Transverse colon (tissue), 4 donors: Measurements from ENCODE around the gene BOC. TPM values are rescaled to one million over a fixed set of nuclear protein-coding genes. Genes with fewer than 3 reads are reported as not detected.

Experiments used
- DNase-seq: peaks from one replicate; pipeline ENCODE4 v3.0.0-alpha.2; 2019
- H3K27ac ChIP-seq, 4 donors: fragments of 200-600 bp; sonication (generic); 2 replicates each; pipeline ENCODE4 v1.5.1; 2016 to 2018; ENCODE audit warnings: inconsistent platforms in 4 of 4
- H3K27me3 ChIP-seq: fragments of 200-600 bp; sonication (generic); 2 replicates; pipeline ENCODE4 v1.5.1; 2017; ENCODE audit warnings: inconsistent platforms
- H3K36me3 ChIP-seq, 4 donors: fragments of 200-600 bp; sonication (generic); 2 replicates each; pipeline ENCODE4 v1.5.1; 2017 to 2019; ENCODE audit warnings: inconsistent platforms in 4 of 4
- H3K4me1 ChIP-seq, 4 donors: fragments of 200-600 bp; sonication (generic); 2 replicates each; pipeline ENCODE4 v1.5.1; 2017 to 2020; ENCODE audit warnings: inconsistent platforms in 4 of 4
- H3K4me3 ChIP-seq, 4 donors: fragments of 200-600 bp; sonication (generic); 1 replicate in 1 of 4; 2 replicates in 3 of 4; pipeline versions ENCODE4 v1.5.1 to v1.6.1; 2017 to 2019; ENCODE audit warnings: inconsistent platforms in 4 of 4
- H3K9me3 ChIP-seq, 2 donors: fragments of 200-600 bp; sonication (generic); 2 replicates each; pipeline ENCODE4 v1.5.1; 2017 to 2019; ENCODE audit warnings: inconsistent platforms in 2 of 2
- EP300 ChIP-seq: sonication (generic); formaldehyde crosslinking; IDR thresholded peaks from one replicate; pipeline ENCODE4 v1.6.1; 2017; ENCODE audit warnings: antibody characterized with exemption, low read depth
- POLR2A ChIP-seq: fragments of 450-650 bp; IDR thresholded peaks from one replicate; pipeline ENCODE4 v1.6.1; 2016; ENCODE audit warnings: antibody characterized with exemption, mild to moderate bottlenecking, moderate library complexity
- POLR2AphosphoS5 ChIP-seq, 3 donors: sonication (generic); formaldehyde crosslinking; IDR thresholded peaks; one replicate each; pipeline ENCODE4 v1.6.1; 2016; ENCODE audit warnings: antibody characterized with exemption in 3 of 3
- WGBS, 2 donors: methylation state at CpG; one replicate each; pipeline ENCODE4 v1.1.5; 2018; ENCODE audit warnings: low coverage in 1 of 2; 5-methylcytosine and 5-hydroxymethylcytosine counted together
- in situ Hi-C, 4 donors: fragments of 200-750 bp; cut with MboI; loops; one replicate each; pipeline versions ENCODE4 v1.15.0 to v1.15.1; 2017; ENCODE audit warnings: low sequenced_read_pairs in 3 of 4, low pct_ligation_motif_present in 1 of 4, low pct_unique_long_range_greater_than_20kb in 1 of 4
- intact Hi-C: fragments of 100-400 bp; cut with DNase I; formaldehyde crosslinking; loops from one replicate; pipeline ENCODE4 v1.15.1; 2023; ENCODE audit warnings: low total_unique reads
- total RNA-seq, 4 donors: library from RNA; depleted of rRNA; stranded (reverse); fragments of >200 nt; gene quantifications; one replicate each; pipeline ENCODE4 v1.1.0, GENCODE V29; 2016
- TF ChIP-seq, protein P1 (sequence below), 5 experiments: fragments of 200-600 bp in 3 of 5; fragments of 450-650 bp in 2 of 5; sonication (generic) in 3 of 5; IDR thresholded peaks; 1 replicate in 2 of 5; 2 replicates in 3 of 5; pipeline ENCODE4 v1.5.1; 2016 to 2017; ENCODE audit warnings: antibody characterized with exemption in 5 of 5, inconsistent platforms in 3 of 5, mild to moderate bottlenecking in 2 of 5, moderate library complexity in 1 of 5

The BOC gene
- total RNA-seq, 4 donors from 2014 or later, result 15.2 to 77.4 (median 45.4) TPM

DNA sequence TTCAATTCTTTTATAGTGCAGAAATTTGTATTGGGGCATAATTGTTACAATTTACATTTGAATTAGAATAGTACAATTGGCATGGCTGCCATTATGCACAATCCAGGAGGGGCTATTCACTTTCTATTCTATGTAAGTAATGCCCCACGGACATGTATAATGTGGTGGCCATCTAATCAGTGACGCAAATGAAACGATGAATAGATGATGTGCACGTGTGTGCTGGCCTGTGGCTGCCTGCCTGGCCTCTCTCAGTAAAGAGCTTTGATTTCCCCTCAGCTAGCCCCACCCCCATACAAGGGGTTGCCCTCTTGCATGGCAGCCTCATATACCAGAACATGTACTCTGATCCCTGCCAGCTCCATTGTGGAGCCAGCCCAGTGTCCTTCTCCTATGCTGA, 86.5 kb downstream of the BOC start:
- no peaks in the 10 kb centered on the region for H3K36me3 ChIP-seq
- no peaks in the 10 kb centered on the region for H3K9me3 ChIP-seq
- no peak for TF ChIP-seq POLR2AphosphoS5 (IDR thresholded peaks at IDR 0.05)
- no peak for TF ChIP-seq POLR2A
- TF ChIP-seq EP300, result no peak
- TF ChIP-seq, protein P1, sequence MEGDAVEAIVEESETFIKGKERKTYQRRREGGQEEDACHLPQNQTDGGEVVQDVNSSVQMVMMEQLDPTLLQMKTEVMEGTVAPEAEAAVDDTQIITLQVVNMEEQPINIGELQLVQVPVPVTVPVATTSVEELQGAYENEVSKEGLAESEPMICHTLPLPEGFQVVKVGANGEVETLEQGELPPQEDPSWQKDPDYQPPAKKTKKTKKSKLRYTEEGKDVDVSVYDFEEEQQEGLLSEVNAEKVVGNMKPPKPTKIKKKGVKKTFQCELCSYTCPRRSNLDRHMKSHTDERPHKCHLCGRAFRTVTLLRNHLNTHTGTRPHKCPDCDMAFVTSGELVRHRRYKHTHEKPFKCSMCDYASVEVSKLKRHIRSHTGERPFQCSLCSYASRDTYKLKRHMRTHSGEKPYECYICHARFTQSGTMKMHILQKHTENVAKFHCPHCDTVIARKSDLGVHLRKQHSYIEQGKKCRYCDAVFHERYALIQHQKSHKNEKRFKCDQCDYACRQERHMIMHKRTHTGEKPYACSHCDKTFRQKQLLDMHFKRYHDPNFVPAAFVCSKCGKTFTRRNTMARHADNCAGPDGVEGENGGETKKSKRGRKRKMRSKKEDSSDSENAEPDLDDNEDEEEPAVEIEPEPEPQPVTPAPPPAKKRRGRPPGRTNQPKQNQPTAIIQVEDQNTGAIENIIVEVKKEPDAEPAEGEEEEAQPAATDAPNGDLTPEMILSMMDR (IDR thresholded peaks at IDR 0.05), result no peak
- no peak overlapping the region for H3K4me3 ChIP-seq
- H3K27me3 ChIP-seq, result no peaks in the 10 kb centered on the region
- intact Hi-C loops, result no loop called here
- WGBS, 2 donors, result 94% methylated on average over 4 of the region's 4 CpGs; no CpG with 5 or more reads in 1 of the 2 donors
- in situ Hi-C loops, result loop anchor here in 2 of 4 donors (10.0 to 25.0 kb wide), 3 partner anchors 163 to 661 kb away; partner anchors contain the start of gene CCDC80 (in 1 of the 2)
- no peak for DNase-seq
- no peaks in the 10 kb centered on the region for H3K4me1 ChIP-seq
- H3K27ac ChIP-seq, result no peak overlapping the region

DNA sequence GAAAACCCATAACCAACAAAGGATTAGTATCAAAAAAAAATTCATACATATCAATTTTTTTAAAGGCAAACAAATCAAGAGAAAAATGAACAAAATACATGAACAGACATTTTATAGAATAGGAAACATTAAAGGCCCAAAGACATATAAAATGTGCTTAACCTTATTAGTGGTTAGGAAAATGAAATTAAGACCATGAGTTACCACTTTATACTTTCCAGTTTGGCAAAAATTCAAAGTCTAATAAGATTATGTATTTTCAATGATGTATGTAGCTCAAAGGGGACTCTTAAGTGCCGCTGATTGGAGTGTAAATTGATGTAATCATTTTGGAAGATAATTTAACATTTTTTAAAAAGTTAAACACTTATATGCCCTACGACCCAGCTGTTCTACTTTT, 89.2 kb downstream of the BOC start:
- in situ Hi-C loops (no loop called here), intact Hi-C loops (loop anchor here (10.0 kb wide), 1 partner anchor 444 kb away; the partner anchor contains the start of genes ATP6V1A and NAA50)
- H3K4me3 ChIP-seq, result no peak overlapping the region
- H3K27me3 ChIP-seq, result no peaks in the 10 kb centered on the region
- H3K9me3 ChIP-seq, result no peaks in the 10 kb centered on the region
- no peaks in the 10 kb centered on the region for H3K4me1 ChIP-seq
- H3K27ac ChIP-seq, result no peak overlapping the region
- DNase-seq, result no peak
- 62 to 67% methylated on average over 2 of the region's 2 CpGs for WGBS, 2 donors
- H3K36me3 ChIP-seq, result peaks cover 0 to 4% (median 0%) of the 10 kb centered on the region in 4 donors
- no peak for TF ChIP-seq POLR2A
- TF ChIP-seq EP300, result no peak
- TF ChIP-seq POLR2AphosphoS5 (IDR thresholded peaks at IDR 0.05), result no peak

DNA sequence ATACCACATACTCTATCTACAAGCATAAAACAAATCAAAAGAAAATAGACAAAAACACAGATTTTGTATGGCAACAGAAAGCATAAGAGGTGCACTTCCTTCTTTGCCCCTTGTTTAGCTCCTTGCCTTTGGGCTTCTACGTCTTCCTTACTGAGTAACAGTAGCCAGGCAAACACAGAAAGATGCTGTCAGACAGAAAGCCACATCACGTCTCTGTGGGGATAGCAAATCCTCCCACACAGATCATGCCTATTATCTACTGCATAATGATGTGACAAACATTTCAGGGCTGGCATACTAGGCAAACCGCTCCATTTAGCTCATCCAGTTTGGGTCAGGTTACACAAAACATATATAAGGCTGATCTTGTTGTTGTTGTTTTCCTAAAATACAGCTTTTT, 92.7 kb downstream of the BOC start:
- no peaks in the 10 kb centered on the region for H3K9me3 ChIP-seq
- no peak for DNase-seq
- 48 to 83% methylated on average over 2 to 3 of the region's 3 CpGs for WGBS, 2 donors
- intact Hi-C loops, result loop anchor here (10.0 kb wide), 1 partner anchor 441 kb away; the partner anchor contains the start of genes ATP6V1A and NAA50
- H3K4me3 ChIP-seq, result no peak overlapping the region
- no peak overlapping the region for H3K27ac ChIP-seq
- no peaks in the 10 kb centered on the region for H3K4me1 ChIP-seq
- in situ Hi-C loops, result no loop called here
- H3K27me3 ChIP-seq, result no peaks in the 10 kb centered on the region
- TF ChIP-seq POLR2AphosphoS5 (IDR thresholded peaks at IDR 0.05) (no peak), POLR2A (no peak), EP300 (no peak)
- TF ChIP-seq, protein P1 (IDR thresholded peaks at IDR 0.05), result no peak
- H3K36me3 ChIP-seq, result peaks cover 0 to 4% (median 0%) of the 10 kb centered on the region in 4 donors

DNA sequence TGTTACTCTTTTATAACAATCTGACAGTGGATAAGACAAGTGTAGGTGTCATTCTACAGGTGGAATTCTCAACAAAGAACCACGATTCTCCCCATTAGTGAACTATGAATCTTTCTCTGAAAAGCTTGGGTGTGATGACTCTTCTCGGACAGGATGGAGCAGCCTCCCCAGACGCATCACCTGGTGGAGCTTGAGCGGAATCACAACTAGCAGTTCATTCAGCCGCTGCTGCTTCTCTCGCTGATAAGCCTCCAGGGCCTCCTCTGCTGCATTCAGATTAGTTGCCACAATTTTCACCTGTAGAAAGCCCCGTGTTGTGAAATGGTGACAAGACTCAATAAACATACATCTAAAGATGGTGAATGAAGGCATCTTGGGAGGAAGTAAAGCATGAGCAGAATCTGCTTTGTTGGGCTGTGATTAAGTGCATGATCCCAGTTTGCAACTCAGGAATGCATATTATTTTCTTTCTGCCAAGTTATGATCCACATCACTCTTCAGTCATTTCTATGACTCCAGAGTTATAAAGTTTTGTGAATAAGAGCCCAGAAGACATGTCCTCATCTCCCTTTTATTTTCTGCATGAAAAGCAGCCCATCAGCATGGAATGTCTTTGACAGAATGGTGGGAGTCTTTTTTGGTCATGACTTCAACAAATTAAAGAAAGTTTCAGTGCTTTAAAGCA, 93.6 kb downstream of the BOC start:
- Histone ChIP-seq H3K4me3 (no peak overlapping the region), H3K4me1 (no peaks in the 10 kb centered on the region), H3K27me3 (no peaks in the 10 kb centered on the region), H3K36me3 (peaks cover 0 to 4% (median 0%) of the 10 kb centered on the region in 4 donors), H3K27ac (no peak overlapping the region), H3K9me3 (no peaks in the 10 kb centered on the region)
- TF ChIP-seq POLR2A, result no peak
- TF ChIP-seq EP300, result no peak
- TF ChIP-seq, protein P1 (IDR thresholded peaks at IDR 0.05), result no peak
- TF ChIP-seq POLR2AphosphoS5 (IDR thresholded peaks at IDR 0.05), result no peak
- no peak for DNase-seq
- intact Hi-C loops, result loop anchor here (10.0 kb wide), 1 partner anchor 440 kb away; the partner anchor contains the start of genes ATP6V1A and NAA50
- WGBS, 2 donors, result 80 to 96% methylated on average over 2 to 7 of the region's 7 CpGs
- in situ Hi-C loops, result no loop called here
